H1 (cell line): ENCODE data around the gene SH3RF3. TPM values are rescaled to one million over a fixed set of nuclear protein-coding genes. Genes with fewer than 3 reads are reported as not detected.

Source experiments
- BRCA1 ChIP-seq: IDR thresholded peaks from 2 replicates; pipeline ENCODE4 v1.6.1; 2012; ENCODE audit warnings: low read depth, low read length, improper control_type of control experiment
- CBX8 ChIP-seq: fragments of 300-800, 300-1000 bp; sonication (generic); IDR thresholded peaks from 2 replicates; pipeline ENCODE4 v1.7.1; 2016; ENCODE audit warnings: low read depth, low read length, borderline replicate concordance
- CTCF ChIP-seq, 3 experiments: IDR thresholded peaks; 1 replicate in 2 of 3; 2 replicates in 1 of 3; pipeline versions ENCODE4 v1.5.1 to v1.6.1; 2011; ENCODE audit warnings: low read length in 3 of 3, mild to moderate bottlenecking in 3 of 3, inconsistent platforms in 2 of 3, low read depth in 1 of 3, moderate library complexity in 1 of 3; ENCODE audit not compliant: insufficient read depth in 1 of 3; ENCODE audit errors: control extremely low read depth in 1 of 3
- EGR1 ChIP-seq: IDR thresholded peaks from 2 replicates; pipeline ENCODE4 v1.6.1; 2011; ENCODE audit warnings: low read depth, low read length, borderline replicate concordance
- EZH2 ChIP-seq: fragments of 200-600 bp; sonication (generic); IDR thresholded peaks from 2 replicates; pipeline ENCODE4 v1.7.1; 2012; ENCODE audit warnings: low read depth, mild to moderate bottlenecking, moderate library complexity, low read length, inconsistent platforms; ENCODE audit not compliant: severe bottlenecking
- NANOG ChIP-seq: IDR thresholded peaks from 2 replicates; pipeline ENCODE4 v1.6.1; 2011; ENCODE audit warnings: low read length, low read depth, mild to moderate bottlenecking, inconsistent platforms; ENCODE audit not compliant: insufficient read depth, poor library complexity, severe bottlenecking
- POLR2AphosphoS5 ChIP-seq: IDR thresholded peaks from 2 replicates; pipeline ENCODE4 v1.6.1; 2011; ENCODE audit warnings: low read depth, low read length
- RBBP5 ChIP-seq: IDR thresholded peaks from 2 replicates; pipeline ENCODE4 v1.7.1; 2012; ENCODE audit warnings: low read depth, mild to moderate bottlenecking, inconsistent platforms, low read length, moderate library complexity, borderline replicate concordance
- SIN3A ChIP-seq, 2 experiments: IDR thresholded peaks in 1 of 2; conservative IDR thresholded peaks in 1 of 2; 2 replicates each; pipeline ENCODE4 v1.6.1; 2011 to 2012; ENCODE audit warnings: low read length in 2 of 2, improper control_type of control experiment in 1 of 2, low read depth in 1 of 2, mild to moderate bottlenecking in 1 of 2
- SIRT6 ChIP-seq: IDR thresholded peaks from one replicate; pipeline ENCODE4 v1.7.1; 2012; ENCODE audit warnings: low read length, inconsistent platforms
- SP2 ChIP-seq: IDR thresholded peaks from 2 replicates; pipeline ENCODE4 v1.6.1; 2012; ENCODE audit warnings: mild to moderate bottlenecking, low read length, inconsistent platforms
- SP4 ChIP-seq: IDR thresholded peaks from 2 replicates; pipeline ENCODE4 v1.6.1; 2012; ENCODE audit warnings: low read length, inconsistent platforms
- TAF7 ChIP-seq: optimal IDR thresholded peaks from 2 replicates; pipeline ENCODE3; 2011; ENCODE audit warnings: low read depth, mild to moderate bottlenecking, inconsistent platforms, low read length, moderate library complexity, borderline replicate concordance
- TEAD4 ChIP-seq: IDR thresholded peaks from 2 replicates; pipeline ENCODE4 v1.6.1; 2012; ENCODE audit warnings: low read depth, low read length, inconsistent platforms, mixed read lengths
- USF2 ChIP-seq: IDR thresholded peaks from 2 replicates; pipeline ENCODE4 v1.6.1; 2011; ENCODE audit warnings: low read length, improper control_type of control experiment
- polyA plus RNA-seq, 7 experiments: library from polyadenylated mRNA; depleted of rRNA in 3 of 7; stranded (reverse) in 5 of 7; unstranded in 2 of 7; fragments of >200 nt in 5 of 7; fragments of 200-250 nt in 2 of 7; gene quantifications; 1 replicate in 5 of 7; 2 replicates in 1 of 7; 4 replicates in 1 of 7; pipeline versions ENCODE4 v1.2.1 to v1.2.3, GENCODE V29; 2011 to 2013; ENCODE audit warnings: missing spikeins in 2 of 7, mixed read lengths in 2 of 7
- total RNA-seq: library from RNA; stranded (reverse); fragmentation: NEBNext Ultra II Directional; extraction: Animal tissue kit (Norgen Biotek cat#: 25700); gene quantifications from 2 replicates; pipeline ENCODE4 v1.2.1, GENCODE V29; 2021

SH3RF3 gene
- total and polyA plus RNA-seq, 2 of the 8 experiments (the other 6 are each of a cell fraction or from before 2014, with no cell fraction given): 0.11 to 0.65 TPM

DNA sequence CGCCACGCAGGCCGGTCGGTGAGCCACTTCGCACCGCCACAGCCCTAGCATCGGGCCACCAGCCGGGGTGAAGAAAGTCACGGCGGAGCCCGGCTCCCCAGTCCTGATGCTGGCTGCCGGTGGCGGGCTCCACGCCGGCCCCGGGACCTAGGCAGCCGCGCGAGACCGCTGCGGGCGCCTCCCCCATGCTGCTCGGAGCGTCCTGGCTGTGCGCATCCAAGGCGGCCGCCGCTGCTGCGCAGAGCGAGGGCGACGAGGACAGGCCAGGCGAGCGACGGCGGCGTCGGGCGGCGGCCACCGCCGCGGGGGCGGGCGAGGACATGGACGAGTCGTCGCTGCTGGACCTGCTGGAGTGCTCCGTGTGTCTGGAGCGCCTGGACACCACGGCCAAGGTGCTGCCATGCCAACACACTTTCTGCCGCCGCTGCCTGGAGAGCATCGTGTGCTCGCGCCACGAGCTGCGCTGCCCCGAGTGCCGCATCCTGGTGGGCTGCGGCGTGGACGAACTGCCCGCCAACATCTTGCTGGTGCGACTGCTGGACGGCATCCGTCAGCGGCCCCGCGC lies 433 bp downstream of the SH3RF3 start (continued):
- no peak for TF ChIP-seq TEAD4
- no peak for TF ChIP-seq EGR1
- peak; percentile 91 for TF ChIP-seq EZH2
- TF ChIP-seq SIN3A (conservative IDR thresholded peaks at IDR 0.05 in 1 of 2, IDR thresholded peaks at IDR 0.05 in 1 of 2; ENCODE audit: low read depth in 1 of 2, low read length in 2 of 2): no peak
- TF ChIP-seq NANOG: no peak
- TF ChIP-seq TAF7: no peak
- TF ChIP-seq SIRT6: no peak
- no peak for TF ChIP-seq SP4
- TF ChIP-seq BRCA1: no peak
- no peak for TF ChIP-seq SP2
- TF ChIP-seq USF2: no peak
- TF ChIP-seq CBX8: no peak
- TF ChIP-seq CTCF (IDR thresholded peaks at IDR 0.05; ENCODE audit: control extremely low read depth in 1 of 3, insufficient read depth in 1 of 3, low read depth in 1 of 3, low read length in 3 of 3): no peak
- TF ChIP-seq RBBP5: 0 out of 2 replicates have a peak, but pooled peaks have one; percentile 25
- TF ChIP-seq POLR2AphosphoS5: no peak
- TF ChIP-seq, all 59 proteins: peak for 5
